Measurements from ENCODE around the gene TPPP2.
"Not testable (repeated sequence)": the region's sequence is repeated elsewhere in the genome, so short reads cannot be mapped to it uniquely, and the experiment has no call there.

The TPPP2 gene

GRCh38 chr14:21029917-21030316 is at the start of gene TPPP2:
Gene TPPP2, plus strand, starts transcription at chr14:21030217. Its CDS starts 365 bp downstream, at chr14:21030582.
- DNase-seq (ENCODE audit: low read depth in 3 of 3): no peak

GRCh38 chr14:20980906-20981305 is 49.1 kb upstream of the TPPP2 start:
- no peak for DNase-seq (ENCODE audit: low read depth in 3 of 3)

- DNase-seq (ENCODE audit: low read depth in 3 of 3): no peak
Observed at GRCh38 chr14:20982646-20983369, 47.2 kb upstream of the TPPP2 start.

- not testable (repeated sequence) for DNase-seq (ENCODE audit: low read depth in 3 of 3)
Observed at GRCh38 chr14:20985650-20986049, 44.4 kb upstream of the TPPP2 start.

GRCh38 chr14:20986811-20987210 is 43.2 kb upstream of the TPPP2 start:
- no peak for DNase-seq (ENCODE audit: low read depth in 3 of 3)

GRCh38 chr14:20988717-20989470 is 41.1 kb upstream of the TPPP2 start:
- no peak for DNase-seq (ENCODE audit: low read depth in 3 of 3)

GRCh38 chr14:20989471-20989786 is 40.6 kb upstream of the TPPP2 start:
- DNase-seq (ENCODE audit: low read depth in 3 of 3): no peak

- DNase-seq (ENCODE audit: low read depth in 3 of 3): peak; percentile 56 to 69 (median 58)
Observed at GRCh38 chr14:20989787-20990600, 40.0 kb upstream of the TPPP2 start, which contains the start of gene METTL17. Gene METTL17, plus strand, starts transcription at chr14:20989980. Its CDS starts 23 bp downstream, at chr14:20990003.

- DNase-seq (ENCODE audit: low read depth in 3 of 3): no peak
Observed at GRCh38 chr14:20996521-20996920, 33.5 kb upstream of the TPPP2 start.

- DNase-seq (ENCODE audit: low read depth in 3 of 3): no peak
Observed at GRCh38 chr14:20997115-20997514, 32.9 kb upstream of the TPPP2 start.

GRCh38 chr14:20997564-20997963 is 32.5 kb upstream of the TPPP2 start:
- DNase-seq (ENCODE audit: low read depth in 3 of 3): no peak

- no peak for DNase-seq (ENCODE audit: low read depth in 3 of 3)
Observed at GRCh38 chr14:20998139-20998538, 31.9 kb upstream of the TPPP2 start.

- no peak for DNase-seq (ENCODE audit: low read depth in 3 of 3)
Observed at GRCh38 chr14:20998674-20999366, 31.2 kb upstream of the TPPP2 start, which contains the start of gene SLC39A2. Gene SLC39A2, plus strand, starts transcription at chr14:20999293. Its CDS starts 154 bp downstream, at chr14:20999447.

- DNase-seq (ENCODE audit: low read depth in 3 of 3): no peak
Observed at GRCh38 chr14:20999591-20999990, 30.4 kb upstream of the TPPP2 start.

GRCh38 chr14:21001218-21001617 is 28.8 kb upstream of the TPPP2 start:
- no peak for DNase-seq (ENCODE audit: low read depth in 3 of 3)

GRCh38 chr14:21003788-21004346 is 26.1 kb upstream of the TPPP2 start:
- no peak for DNase-seq (ENCODE audit: low read depth in 3 of 3)

- DNase-seq (ENCODE audit: low read depth in 3 of 3): not testable (repeated sequence)
Observed at GRCh38 chr14:21009721-21010120, 20.3 kb upstream of the TPPP2 start.

- DNase-seq (ENCODE audit: low read depth in 3 of 3): no peak
Observed at GRCh38 chr14:21011136-21011535, 18.9 kb upstream of the TPPP2 start.

- DNase-seq (ENCODE audit: low read depth in 3 of 3): peak; percentile 57 to 74 (median 68)
Observed at GRCh38 chr14:21014761-21015190, 15.2 kb upstream of the TPPP2 start.

GRCh38 chr14:21015312-21015711 is 14.7 kb upstream of the TPPP2 start:
- DNase-seq (ENCODE audit: low read depth in 3 of 3): no peak
